Measurements from ENCODE around the gene ASTN1.

Gene ASTN1

DNA sequence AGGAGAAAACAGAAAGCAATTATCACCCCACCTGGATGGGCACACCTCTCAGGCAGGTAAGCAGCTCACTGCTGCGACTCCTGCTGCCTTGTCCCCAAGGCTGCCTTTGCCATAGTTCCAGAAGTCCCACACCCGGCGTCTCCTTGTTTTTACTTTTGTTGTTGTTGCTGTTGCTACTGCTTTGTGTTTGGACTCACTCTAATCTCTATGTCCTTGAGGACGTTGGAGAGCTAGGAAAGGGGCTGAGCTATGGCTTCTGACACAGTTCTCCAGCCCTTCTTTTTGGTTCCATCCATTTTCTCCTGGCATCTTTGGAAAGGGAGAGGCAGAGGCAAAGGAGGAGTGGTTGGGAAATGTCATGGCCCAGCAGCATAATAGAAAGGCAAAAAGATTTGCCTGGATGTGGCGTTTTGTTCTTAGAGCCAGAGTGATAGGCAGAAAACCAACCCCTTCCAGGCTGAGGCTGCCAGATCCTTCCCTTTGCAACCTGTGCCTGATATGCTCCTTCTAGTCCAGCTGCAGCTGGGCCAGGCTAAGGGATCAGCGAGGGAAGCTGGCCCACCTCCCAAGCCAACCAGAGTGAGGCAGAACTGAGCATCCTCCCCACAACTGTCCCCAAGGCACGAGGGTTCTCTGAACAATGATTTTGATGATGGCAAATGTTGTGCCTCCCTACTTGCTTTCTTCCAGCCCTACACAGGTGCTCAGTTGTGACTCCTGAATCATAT lies 270.7 kb downstream of the ASTN1 start:
- DNase-seq (ENCODE audit: low read depth), result no peak
- TF ChIP-seq CTCF (IDR thresholded peaks at IDR 0.05; ENCODE audit: low read depth, low read length, missing control alignments), result no peak
- in situ Hi-C loops (cut with HindIII; ENCODE audit: low sequenced_read_pairs), result no loop called here
- H3K4me3 ChIP-seq (ENCODE audit: low read depth, low read length), result no peak overlapping the region

- H3K4me3 ChIP-seq (ENCODE audit: low read depth, low read length), result no peak overlapping the region
- DNase-seq (ENCODE audit: low read depth), result no peak
- no peak for TF ChIP-seq CTCF (IDR thresholded peaks at IDR 0.05; ENCODE audit: low read depth, low read length, missing control alignments)
- in situ Hi-C loops (cut with HindIII; ENCODE audit: low sequenced_read_pairs), result no loop called here
Measured at GRCh38 chr1:176888471-176889032, 276.0 kb downstream of the ASTN1 start.

GRCh38 chr1:176885751-176886150 lies 278.8 kb downstream of the ASTN1 start:
- in situ Hi-C loops (cut with HindIII; ENCODE audit: low sequenced_read_pairs), result no loop called here
- H3K4me3 ChIP-seq (ENCODE audit: low read depth, low read length), result no peak overlapping the region
- no peak for DNase-seq (ENCODE audit: low read depth)
- TF ChIP-seq CTCF (IDR thresholded peaks at IDR 0.05; ENCODE audit: low read depth, low read length, missing control alignments), result no peak

GRCh38 chr1:176885341-176885740 lies 279.2 kb downstream of the ASTN1 start:
- H3K4me3 ChIP-seq (ENCODE audit: low read depth, low read length), result no peak overlapping the region
- no peak for TF ChIP-seq CTCF (IDR thresholded peaks at IDR 0.05; ENCODE audit: low read depth, low read length, missing control alignments)
- in situ Hi-C loops (cut with HindIII; ENCODE audit: low sequenced_read_pairs), result no loop called here
- no peak for DNase-seq (ENCODE audit: low read depth)

DNA sequence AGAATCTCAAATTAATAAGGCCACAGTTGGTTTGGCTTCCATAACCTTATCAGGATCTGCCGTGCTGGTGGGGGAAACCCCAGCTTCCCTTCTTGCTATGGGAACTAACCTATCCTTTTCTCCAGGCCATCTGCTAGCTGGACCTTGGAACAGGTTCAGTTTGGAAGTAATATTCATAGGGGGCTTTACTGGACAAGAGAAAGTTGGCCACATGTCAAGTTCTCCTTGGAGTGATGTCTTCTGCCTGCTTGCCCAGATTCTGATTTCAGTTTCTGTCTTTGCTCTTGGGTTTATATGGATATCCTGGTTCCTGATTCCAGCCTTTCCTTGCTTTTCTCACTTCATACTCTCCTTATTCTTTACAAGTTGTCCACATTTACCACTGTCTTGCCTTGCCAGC lies 279.6 kb downstream of the ASTN1 start:
- in situ Hi-C loops (cut with HindIII; ENCODE audit: low sequenced_read_pairs), result no loop called here

DNA sequence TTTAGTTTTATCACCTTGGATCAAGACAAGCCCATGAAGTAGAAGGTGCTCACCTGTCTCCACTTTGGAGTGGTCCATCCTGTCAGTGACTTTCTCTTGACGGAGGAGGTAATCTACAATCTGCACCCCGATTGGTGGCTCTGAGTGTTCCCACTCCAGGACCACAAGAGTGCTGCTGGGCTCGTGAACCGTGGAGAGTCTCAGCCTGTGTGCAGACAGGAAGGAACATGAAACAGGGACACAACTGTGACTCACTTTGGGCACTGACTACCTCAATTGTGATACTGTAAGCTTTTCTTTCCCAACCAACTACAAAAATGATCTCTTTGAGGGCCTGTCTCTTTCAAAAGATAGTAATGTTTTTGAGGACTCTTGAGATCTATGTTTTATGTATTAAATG lies 280.2 kb downstream of the ASTN1 start:
- no peak for TF ChIP-seq CTCF (IDR thresholded peaks at IDR 0.05; ENCODE audit: low read depth, low read length, missing control alignments)
- no peak for DNase-seq (ENCODE audit: low read depth)
- H3K4me3 ChIP-seq (ENCODE audit: low read depth, low read length), result no peak overlapping the region
- in situ Hi-C loops (cut with HindIII; ENCODE audit: low sequenced_read_pairs), result no loop called here

More for the DNA sequence above, 279.6 kb downstream of the ASTN1 start:
- TF ChIP-seq CTCF (IDR thresholded peaks at IDR 0.05; ENCODE audit: low read depth, low read length, missing control alignments), result no peak
- no peak for DNase-seq (ENCODE audit: low read depth)
- H3K4me3 ChIP-seq (ENCODE audit: low read depth, low read length), result no peak overlapping the region

All from astrocyte of the cerebellum (primary cell).